GM21717 (cell line): ENCODE data around the gene ZGPAT.
"Not testable (repeated sequence)": the region's sequence is repeated elsewhere in the genome, so short reads cannot be mapped to it uniquely, and the experiment has no call there.

ENCODE experiments used
- ATAC-seq: cut with Tn5 transposase; IDR thresholded peaks from one replicate; pipeline ENCODE4 v1.9.1; 2021; ENCODE audit warnings: mild to moderate bottlenecking, moderate library complexity; ENCODE audit not compliant: unreplicated experiment

Gene ZGPAT

DNA sequence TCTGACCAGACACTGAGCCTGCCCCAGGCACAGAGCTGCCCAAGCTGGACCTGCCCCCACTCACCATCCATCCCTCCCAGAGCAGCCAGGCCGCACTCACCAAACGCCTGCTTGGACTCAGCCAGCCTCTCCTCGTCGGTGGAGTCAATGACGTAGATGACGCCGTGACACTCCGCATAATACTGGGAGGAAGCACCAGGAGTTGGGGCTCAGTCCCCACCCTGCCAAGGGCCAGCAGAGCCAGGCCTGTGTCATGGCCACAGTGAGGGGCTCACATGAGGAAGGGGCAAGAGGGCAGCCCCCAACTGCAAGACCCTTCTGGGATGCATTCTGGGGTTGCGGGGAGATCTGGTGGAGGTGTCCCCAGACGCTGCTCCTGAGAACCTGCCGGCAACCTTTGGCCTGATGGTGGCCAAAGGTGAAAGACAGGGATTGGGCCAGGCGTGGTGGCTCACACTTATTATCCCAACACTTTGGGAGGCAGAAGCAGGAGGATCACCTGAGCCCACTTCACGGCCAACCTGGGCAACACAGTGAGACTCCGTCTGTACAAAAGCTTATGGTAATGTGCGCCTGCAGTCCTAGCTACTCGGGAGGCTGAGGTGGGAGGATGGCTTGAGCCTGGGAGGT, 5.7 kb upstream of the ZGPAT start:
- ATAC-seq = no peak

DNA sequence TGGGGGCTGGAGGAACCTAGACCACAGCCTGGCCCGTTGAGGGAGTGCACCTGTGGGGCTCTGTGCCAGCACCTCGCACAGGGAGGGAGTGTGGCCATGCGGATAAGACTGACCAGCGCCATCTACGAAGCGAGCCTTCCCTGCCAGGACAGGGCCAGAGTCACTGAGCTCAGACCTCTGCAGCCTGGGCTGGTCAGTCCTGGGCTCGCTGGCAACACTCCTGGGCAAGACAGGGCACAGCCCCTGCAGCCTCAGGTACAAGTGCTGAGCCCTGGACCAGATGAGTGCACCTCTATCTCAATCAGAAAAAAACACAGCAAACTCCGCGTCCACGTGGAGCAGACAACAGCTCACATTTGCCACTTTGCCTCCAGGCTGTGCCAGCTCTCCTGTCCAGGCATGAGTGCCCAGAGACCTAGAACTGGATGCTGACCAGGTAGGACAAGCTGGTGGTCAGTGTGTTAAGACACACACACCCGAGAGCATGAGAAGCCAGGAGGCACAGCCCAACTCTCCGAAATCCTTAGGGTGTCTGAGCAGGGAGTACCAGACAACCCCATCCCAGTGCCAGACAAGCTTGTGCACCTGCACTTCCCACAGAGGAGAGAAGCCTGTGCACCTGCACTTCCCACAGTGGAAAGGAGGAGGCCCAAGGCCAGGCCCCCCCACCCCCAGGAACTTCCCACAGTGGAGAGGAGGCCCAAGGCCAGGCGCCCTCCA, 4.9 kb upstream of the ZGPAT start:
- no peak for ATAC-seq

DNA sequence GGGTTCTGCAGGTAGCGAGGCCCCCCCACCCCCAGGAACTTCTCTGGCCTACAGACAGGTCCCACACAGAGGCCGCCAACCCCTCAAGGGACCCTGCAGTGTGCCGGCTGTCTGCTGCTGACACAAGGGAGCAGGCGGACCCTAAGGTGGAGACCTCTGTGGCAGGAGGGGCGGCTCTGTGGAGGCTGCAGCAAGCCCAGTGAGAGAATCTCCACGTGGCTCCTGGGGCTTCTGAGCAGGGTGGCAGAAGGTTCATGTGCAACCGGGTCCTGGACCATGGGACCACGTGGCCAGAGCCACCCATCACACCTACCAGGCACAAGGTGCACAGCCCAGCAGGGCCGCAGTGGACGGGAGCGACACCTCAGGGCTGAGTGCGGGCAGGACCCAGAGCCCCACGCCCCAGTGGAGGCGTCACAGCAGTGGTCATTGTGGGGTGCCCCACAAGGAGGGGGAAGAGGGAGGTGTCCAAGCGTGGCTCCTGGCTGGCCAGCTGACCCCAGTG, 4.3 kb upstream of the ZGPAT start:
- ATAC-seq = no peak

DNA sequence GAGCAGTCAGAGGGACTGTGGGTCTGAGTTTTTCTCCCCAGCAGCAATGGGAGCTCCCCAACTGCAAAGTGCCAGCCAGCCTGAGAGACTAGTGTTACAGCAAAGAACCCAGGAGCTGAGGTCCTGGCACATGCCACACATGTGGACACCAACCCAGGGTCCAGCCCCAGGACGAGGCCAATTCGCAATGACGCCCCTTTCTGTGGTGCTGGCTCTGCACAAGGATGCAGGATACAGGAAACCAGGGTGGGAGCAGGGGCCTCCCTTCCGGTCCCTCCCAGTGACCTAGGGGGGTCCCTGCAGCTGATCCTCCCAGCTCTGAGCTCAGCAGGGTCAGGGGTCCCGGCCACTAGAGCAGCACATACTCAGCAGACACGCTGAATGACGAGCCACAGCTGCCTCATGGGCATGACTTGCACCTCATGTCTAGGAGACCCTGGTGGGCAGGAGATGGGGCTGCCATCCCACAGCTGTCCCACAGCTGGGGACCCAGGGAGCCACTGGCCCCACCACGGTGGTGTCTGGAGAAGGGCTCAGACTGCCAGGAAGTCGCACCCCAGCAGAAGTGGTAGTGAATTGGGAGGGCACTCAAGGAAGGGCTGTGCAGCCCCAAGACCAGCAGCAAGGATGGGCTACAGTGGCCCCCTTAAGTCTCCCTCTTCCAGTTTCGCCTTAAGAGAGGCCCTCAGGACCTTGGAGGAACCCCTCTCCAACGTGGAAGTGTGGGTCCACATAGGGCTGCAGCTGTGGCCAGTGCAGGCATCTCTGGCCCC, 3.7 kb upstream of the ZGPAT start:
- no peak for ATAC-seq

DNA sequence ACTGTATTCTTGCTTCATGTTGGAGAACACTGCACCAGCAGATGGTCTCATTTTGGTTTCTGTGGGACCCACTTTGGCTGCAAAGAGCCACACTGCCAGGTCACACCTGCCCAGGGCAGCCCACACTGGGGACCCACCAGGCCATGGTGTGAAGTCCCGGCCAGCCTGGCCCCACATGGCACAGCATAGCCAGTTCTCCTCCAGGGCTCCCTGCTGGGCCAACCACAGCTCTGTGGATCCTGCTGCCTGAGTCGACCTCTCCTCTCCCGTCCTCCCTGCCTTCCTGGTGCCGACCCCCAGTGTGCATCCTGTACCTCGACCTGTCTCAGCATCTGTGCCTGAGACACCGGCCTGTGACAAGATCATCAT, 3.1 kb upstream of the ZGPAT start:
- ATAC-seq = no peak

DNA sequence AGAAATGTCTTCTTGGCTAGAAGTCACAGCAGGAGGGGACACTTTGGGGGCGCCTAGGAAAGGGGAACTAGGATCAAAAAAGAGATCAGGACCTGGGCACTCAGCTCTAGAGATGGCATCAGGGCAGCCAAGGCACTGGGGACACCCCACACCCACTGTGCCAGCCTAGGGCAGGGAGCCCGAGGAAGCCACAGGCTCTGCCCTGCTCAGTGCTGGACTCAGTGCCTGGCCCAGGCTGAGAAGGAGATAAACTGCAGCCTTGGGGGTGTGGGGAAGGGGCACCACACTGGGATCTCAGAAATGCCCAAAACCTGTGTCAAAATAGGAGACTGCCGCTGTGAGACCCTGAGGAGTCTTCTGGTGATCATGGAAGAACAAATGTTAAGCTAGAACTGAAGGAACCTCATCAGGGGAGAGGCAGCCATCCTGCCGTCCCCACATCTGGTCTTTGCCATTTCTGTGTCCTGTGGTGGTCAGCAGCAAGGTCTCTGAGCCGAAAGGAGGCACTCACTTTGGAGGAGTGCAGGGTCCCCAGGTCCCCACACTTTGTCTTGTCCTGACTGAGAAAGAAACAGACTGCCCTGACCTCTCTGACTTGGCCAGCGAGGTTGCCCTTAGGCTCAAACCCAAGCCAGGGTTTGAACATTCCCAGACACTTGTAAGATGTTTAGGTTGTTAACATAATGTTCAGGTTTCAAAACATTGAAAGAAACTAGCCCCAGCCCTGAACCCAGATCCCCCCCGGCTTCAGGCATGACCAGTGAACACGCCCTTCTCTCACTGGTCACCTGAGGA, 2.4 kb upstream of the ZGPAT start:
- ATAC-seq = no peak

DNA sequence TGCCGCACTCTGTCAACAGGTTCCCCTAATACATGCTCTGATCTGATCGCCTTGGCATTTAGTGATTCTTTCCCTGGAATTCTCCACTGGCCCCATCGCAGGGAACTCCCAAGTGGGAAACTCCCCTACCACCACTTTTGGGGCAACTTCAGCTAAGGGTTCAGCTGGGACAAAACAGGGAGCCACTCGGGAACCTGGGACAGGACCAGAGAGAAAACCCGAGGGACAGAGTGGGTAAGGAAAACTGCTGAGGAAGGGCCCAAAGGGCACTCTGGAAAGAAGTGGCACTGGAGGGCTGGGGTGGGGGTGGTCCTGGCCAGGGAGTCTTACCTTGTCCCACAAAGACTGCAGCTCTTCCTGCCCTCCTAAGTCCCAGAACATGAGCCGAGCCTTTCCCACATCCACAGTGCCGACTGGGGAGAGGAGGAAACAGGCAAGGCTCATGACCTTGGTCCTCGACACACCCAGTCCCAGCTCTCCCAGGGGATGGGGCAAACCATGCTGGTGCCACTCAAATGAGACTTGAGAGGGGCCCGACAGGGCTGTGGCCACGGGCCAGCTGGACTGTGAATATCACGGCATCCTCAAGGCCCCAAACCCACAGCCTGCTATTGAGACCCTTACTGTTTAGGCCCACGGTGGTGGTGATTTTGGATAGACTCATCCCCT, 1.7 kb upstream of the ZGPAT start:
- ATAC-seq = no peak

DNA sequence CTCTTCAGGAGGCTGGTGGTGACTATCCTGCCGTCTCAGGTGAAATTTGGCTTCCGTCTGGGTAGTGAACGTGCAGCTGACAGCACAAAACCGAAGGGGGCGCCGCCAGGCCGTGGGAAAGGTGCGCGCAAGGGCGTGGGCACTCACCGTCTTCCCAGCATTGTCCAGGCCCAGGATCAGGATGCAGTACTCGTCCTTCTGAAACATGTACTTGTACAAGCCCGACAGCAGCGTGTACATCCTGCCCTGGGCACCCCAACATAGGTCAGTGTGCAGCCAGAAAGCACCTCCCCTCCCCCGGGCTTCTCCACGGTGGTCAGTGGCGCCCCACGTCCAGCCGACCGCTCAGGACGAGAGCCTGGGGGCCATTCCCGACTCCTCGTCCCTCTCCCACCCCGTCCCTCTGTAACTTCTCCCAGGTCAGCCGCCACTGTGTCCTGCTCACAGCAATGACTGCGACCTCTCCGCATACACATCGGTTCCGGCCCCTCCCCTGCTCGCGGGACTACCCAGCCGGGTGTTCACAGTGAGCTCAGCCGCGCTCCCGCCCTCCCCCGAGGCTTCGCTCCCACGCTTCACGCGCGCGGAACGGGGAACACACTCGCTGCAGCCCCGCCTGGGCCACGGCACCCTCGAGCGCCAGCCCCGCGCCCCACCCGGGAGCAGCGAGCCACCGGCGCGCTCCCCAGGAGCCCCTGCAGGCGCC, 834 bp upstream of the ZGPAT start:
- ATAC-seq = peak; percentile 23

DNA sequence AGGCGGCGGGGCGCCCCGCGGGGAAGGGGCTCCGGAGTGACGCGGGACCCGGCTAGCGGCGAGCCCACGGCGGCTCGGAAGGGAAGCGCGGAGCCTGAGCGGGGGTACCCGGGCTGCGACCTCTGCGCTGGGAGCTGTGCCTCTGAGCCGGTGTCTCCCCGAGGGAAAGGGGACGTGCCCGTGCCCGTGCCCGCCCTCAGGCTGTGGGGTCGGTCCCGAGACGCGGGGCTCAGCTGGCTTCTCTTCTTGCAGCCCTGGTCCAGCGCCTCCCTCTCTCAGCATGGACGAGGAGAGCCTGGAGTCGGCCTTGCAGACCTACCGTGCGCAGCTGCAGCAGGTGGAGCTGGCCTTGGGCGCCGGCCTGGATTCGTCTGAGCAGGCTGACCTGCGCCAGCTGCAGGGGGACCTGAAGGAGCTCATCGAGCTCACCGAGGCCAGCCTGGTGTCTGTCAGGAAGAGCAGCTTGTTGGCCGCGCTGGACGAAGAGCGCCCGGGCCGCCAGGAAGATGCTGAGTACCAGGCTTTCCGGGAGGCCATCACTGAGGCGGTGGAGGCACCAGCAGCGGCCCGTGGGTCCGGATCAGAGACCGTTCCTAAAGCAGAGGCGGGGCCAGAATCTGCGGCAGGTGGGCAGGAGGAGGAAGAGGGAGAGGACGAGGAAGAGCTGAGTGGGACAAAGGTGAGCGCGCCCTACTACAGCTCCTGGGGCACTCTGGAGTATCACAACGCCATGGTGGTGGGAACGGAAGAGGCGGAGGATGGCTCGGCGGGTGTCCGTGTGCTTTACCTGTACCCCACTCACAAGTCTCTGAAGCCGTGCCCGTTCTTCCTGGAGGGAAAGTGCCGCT, 686 bp downstream of the ZGPAT start:
- peak; percentile 1 for ATAC-seq

DNA sequence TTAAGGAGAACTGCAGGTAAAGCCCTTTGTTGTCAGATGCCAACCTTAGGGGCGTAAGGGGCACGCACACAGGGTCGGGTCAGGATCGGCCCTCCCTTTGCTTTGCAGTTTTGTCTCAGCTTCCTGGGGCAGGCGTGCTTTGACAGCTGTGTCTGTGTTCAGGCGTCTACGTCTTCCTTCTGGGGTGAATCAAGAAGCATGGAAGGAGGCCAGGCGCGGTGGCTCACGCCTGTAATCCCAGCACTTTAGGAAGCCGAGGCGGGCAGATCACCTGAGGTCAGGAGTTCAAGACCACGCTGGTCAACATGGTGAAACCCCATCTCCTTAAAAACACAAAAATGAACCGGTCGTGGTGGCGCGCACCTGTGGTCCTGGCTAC, 1.3 kb downstream of the ZGPAT start:
- ATAC-seq = no peak

DNA sequence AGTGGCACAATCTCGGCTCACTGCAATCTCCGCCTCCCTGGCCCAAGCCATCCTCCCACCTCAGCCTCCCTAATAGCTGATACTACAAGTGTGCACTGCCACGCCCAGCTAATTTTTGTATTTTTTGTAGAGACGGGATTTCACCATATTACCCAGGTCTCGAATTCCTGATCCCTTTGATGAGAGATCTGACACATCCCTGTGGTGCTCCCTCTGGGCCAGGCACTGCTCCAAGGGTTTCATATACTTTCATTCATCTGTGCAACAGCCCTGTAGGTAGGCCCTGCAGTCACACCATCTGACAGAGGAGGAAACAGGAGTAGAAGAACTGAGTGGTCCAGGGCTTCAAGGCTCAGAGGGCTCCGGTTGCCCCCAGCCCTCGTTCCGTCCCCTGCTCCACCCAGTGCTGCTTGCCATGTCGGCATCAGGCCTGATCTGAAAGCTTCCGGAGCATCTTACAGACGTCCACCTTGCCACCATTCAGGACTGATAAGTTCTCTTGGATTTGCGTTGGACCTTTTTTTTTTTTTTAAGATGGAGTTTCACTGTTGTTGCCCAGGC, 3.3 kb downstream of the ZGPAT start:
- ATAC-seq = no peak

DNA sequence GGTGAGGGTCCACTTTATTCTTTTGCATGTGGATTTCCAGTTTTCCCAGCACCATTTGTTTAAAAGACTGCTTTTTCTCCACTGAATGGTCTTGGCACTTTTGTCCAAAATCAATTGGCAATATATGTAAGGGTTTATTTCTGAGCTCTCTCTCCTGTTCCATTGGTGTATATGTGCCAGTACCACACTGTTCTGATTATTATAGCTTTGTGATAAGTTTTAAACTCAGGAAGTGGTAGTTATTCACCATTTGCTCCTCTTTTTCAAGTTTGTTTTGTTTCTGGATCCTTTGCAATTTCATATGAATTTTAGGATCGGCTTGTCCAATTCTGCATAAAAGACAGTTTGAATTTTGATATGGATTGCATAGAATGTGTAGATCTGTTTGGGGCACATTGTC, 4.4 kb downstream of the ZGPAT start:
- ATAC-seq = no peak

DNA sequence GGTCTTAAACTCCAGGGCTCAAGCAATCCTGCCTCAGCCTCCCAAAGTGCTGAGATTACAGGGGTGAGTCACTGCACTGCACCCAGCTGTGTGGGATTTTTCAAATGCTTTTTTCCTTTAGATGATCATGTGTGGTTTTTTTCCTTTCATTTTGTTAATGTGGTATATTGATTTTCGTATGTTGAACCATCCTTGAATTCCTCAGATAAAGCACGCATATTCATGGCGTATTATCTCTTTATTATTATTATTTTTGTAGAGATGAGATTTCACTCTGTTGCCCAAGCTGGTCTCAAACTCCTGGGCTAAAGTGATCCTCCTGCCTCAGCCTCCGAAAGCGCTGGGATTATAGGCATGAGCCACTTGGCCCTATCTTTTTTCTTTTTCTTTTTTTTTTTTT, 7.0 kb downstream of the ZGPAT start:
- ATAC-seq = no peak

DNA sequence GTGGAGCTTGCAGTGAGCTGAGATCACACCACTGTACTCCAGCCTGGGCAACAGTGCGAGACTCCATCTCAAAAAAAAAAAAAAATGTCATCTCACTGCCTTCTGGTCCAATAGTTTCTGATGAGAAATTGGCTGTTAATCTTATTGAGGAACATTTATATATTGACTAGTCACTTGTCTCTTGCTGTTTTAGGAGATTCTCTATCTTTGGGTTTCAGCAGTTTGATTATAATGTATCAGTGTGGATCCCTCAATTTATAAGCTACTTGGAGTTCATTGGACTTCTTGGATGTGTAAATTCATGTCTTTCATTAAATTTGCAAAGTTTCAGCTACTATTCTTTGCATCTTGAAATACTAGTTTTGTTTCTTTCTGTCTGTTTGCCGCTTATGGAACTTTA, 11.2 kb downstream of the ZGPAT start:
- ATAC-seq = no peak

DNA sequence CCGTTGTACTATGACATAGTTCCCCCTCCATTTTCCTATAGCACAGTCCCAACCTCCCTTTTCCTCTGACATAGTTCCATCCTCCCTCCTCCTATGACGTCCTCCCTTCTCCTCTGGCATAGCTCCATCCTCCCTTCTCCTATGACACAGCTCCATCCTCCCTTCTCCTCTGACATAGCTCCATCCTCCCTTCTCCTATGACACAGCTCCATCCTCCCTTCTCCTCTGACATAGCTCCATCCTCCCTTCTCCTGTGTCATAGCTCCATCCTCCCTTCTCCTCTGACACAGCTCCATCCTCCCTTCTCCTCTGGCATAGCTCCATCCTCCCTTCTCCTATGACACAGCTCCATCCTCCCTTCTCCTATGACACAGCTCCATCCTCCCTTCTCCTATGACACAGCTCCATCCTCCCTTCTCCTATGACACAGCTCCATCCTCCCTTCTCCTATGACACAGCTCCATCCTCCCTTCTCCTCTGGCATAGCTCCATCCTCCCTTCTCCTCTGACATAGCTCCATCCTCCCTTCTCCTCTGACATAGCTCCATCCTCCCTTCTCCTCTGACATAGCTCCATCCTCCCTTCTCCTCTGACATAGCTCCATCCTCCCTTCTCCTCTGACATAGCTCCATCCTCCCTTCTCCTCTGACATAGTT, 15.3 kb downstream of the ZGPAT start:
- ATAC-seq = not testable (repeated sequence)

DNA sequence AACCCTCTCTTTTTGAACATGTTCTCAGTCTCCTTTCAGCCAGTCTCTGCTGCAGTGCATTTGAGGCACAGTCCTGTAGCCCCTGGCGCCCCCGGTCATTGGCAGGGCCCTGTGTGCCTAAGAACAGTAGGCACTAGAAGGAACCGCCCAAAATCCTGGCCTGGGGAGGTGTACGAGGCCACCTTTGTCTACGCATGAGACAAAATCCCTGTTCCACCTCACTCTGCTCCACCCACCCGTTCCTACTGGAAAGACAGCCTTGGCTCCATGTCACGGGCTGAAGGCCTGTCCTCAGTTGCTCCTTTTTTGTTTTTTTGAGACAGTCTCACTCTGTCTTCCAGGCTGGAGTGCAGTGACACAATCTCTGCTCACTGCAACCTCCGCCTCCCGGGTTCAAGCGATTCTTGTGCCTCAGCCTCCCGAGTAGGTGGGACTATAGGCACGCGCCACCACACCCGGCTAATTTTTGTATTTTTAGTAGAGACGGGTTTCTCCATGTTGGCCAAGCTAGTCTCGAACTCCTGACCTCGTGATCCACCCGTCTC, 22.4 kb downstream of the ZGPAT start:
- not testable (repeated sequence) for ATAC-seq

DNA sequence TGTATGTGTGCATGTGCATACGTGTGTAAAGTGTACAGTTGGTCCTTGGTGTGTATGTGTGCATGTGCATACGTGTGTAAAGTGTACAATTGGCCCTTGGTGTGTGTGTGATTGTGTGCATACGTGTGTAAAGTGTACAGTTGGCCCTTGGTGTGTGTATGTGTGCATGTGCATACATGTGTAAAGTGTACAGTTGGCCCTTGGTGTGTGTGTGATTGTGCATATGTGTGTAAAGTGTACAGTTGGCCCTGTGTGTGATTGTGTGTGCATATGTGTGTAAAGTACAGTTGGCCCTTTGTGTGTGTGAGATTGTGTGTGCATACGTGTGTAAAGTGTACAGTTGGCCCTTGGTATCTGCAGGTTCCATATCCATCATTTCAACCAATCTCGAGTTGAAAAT, 23.6 kb downstream of the ZGPAT start:
- no peak for ATAC-seq
